Measurements from ENCODE around the gene GGA2. TPM values are rescaled to one million over a fixed set of nuclear protein-coding genes. Genes with fewer than 3 reads are reported as not detected.

GGA2 gene
- total RNA-seq, 1 donor from 2014 or later, result 180 TPM

DNA sequence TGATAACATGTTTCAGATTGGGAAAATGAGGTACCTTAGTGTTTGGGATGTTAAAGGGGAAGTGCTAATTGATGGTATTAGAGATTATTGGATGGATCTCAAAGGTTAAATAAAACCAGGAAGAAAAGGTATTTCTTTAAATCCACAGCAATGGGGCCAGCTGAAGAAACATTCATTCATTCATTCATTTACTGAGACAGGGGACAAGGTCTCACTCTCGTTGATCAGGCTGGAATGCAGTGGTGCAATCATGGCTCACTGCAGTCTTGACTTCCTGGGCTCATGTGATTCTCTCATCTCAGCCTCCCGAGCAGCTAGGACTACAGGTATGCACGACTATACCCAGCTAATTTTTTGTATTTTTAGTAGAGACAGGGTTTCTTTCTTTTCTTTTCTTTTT lies 27.1 kb upstream of the GGA2 start:
- no peak overlapping the region for H3K27ac Mint-ChIP-seq
- no peaks in the 10 kb centered on the region for H3K27me3 Mint-ChIP-seq (ENCODE audit: insufficient read depth, low read depth)
- Histone ChIP-seq H3K79me2 (ENCODE audit: low read depth) (no peaks in the 10 kb centered on the region), H2AFZ (replicated peaks) (no peak overlapping the region), H3K4me1 (no peaks in the 10 kb centered on the region), H3K36me3 (no peaks in the 10 kb centered on the region), H4K20me1 (ENCODE audit: low read depth) (peaks cover 8% of the 10 kb centered on the region), H3K27me3 (no peaks in the 10 kb centered on the region), H3K9ac (no peak overlapping the region), H3K27ac (no peak overlapping the region), H3F3A (ENCODE audit: low read depth) (no peaks in the 10 kb centered on the region), H3K9me3 (ENCODE audit: low read depth) (no peaks in the 10 kb centered on the region), H3K4me2 (no peak overlapping the region), H3K4me3 (no peak overlapping the region)
- H3K36me3 Mint-ChIP-seq, result peaks cover 6% of the 10 kb centered on the region
- H3K4me1 Mint-ChIP-seq, result no peaks in the 10 kb centered on the region
- no peaks in the 10 kb centered on the region for H3K9me3 Mint-ChIP-seq
- no peak overlapping the region for H3K4me3 Mint-ChIP-seq
- DNase-seq (ENCODE audit: low spot score), result no peak
- no peak for TF ChIP-seq EZH2 (IDR thresholded peaks at IDR 0.05)
- TF ChIP-seq EZH2phosphoT487 (IDR thresholded peaks at IDR 0.05), result no peak
- TF ChIP-seq, protein P1, sequence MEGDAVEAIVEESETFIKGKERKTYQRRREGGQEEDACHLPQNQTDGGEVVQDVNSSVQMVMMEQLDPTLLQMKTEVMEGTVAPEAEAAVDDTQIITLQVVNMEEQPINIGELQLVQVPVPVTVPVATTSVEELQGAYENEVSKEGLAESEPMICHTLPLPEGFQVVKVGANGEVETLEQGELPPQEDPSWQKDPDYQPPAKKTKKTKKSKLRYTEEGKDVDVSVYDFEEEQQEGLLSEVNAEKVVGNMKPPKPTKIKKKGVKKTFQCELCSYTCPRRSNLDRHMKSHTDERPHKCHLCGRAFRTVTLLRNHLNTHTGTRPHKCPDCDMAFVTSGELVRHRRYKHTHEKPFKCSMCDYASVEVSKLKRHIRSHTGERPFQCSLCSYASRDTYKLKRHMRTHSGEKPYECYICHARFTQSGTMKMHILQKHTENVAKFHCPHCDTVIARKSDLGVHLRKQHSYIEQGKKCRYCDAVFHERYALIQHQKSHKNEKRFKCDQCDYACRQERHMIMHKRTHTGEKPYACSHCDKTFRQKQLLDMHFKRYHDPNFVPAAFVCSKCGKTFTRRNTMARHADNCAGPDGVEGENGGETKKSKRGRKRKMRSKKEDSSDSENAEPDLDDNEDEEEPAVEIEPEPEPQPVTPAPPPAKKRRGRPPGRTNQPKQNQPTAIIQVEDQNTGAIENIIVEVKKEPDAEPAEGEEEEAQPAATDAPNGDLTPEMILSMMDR (IDR thresholded peaks at IDR 0.05), result no peak

DNA sequence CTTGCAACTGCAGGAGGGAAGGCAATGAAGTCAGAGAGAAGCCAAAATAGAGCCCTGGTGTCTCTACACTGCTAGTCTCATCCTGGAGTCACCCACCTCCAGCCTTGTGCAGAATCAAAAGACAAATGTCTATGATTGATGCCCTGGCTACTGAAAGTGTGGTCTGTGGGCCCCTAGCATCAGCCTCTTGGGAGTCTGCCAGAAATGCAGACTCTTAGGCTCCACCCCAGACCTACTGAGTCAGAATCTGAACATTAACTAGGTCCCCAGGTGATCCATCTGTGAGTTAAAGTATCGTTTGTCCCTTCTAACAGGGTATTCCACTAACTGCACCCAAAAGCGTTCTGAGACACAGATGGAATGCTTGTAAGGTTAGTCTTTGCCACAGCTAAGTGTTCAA lies 25.6 kb upstream of the GGA2 start:
- H3K4me3 Mint-ChIP-seq, result no peak overlapping the region
- H3K36me3 ChIP-seq, result no peaks in the 10 kb centered on the region
- H3K9me3 Mint-ChIP-seq, result no peaks in the 10 kb centered on the region
- peaks cover 4% of the 10 kb centered on the region for H3K36me3 Mint-ChIP-seq
- H3K27me3 Mint-ChIP-seq (ENCODE audit: insufficient read depth, low read depth), result no peaks in the 10 kb centered on the region
- no peaks in the 10 kb centered on the region for H3K9me3 ChIP-seq (ENCODE audit: low read depth)
- peaks cover 8% of the 10 kb centered on the region for H4K20me1 ChIP-seq (ENCODE audit: low read depth)
- DNase-seq (ENCODE audit: low spot score), result no peak
- no peak overlapping the region for H3K4me2 ChIP-seq
- no peaks in the 10 kb centered on the region for H3K4me1 Mint-ChIP-seq
- no peaks in the 10 kb centered on the region for H3K27me3 ChIP-seq
- TF ChIP-seq EZH2phosphoT487 (IDR thresholded peaks at IDR 0.05) (no peak), EZH2 (IDR thresholded peaks at IDR 0.05) (no peak)
- TF ChIP-seq, protein P1 (IDR thresholded peaks at IDR 0.05), result no peak
- H3K4me1 ChIP-seq, result no peaks in the 10 kb centered on the region
- H3K4me3 ChIP-seq, result no peak overlapping the region
- H3K27ac ChIP-seq, result no peak overlapping the region
- H3K9ac ChIP-seq, result no peak overlapping the region
- no peak overlapping the region for H2AFZ ChIP-seq (replicated peaks)
- H3K27ac Mint-ChIP-seq, result no peak overlapping the region
- no peaks in the 10 kb centered on the region for H3F3A ChIP-seq (ENCODE audit: low read depth)
- H3K79me2 ChIP-seq (ENCODE audit: low read depth), result no peaks in the 10 kb centered on the region

- no peaks in the 10 kb centered on the region for H3F3A ChIP-seq (ENCODE audit: low read depth)
- Mint-ChIP-seq H3K36me3 (peaks cover 4% of the 10 kb centered on the region), H3K27me3 (ENCODE audit: insufficient read depth, low read depth) (no peaks in the 10 kb centered on the region), H3K4me1 (no peaks in the 10 kb centered on the region), H3K9me3 (no peaks in the 10 kb centered on the region), H3K4me3 (no peak overlapping the region), H3K27ac (no peak overlapping the region)
- no peak overlapping the region for H3K4me2 ChIP-seq
- no peaks in the 10 kb centered on the region for H3K4me1 ChIP-seq
- H3K27me3 ChIP-seq, result no peaks in the 10 kb centered on the region
- H4K20me1 ChIP-seq (ENCODE audit: low read depth), result peaks cover 8% of the 10 kb centered on the region
- H2AFZ ChIP-seq (replicated peaks), result no peak overlapping the region
- TF ChIP-seq, protein P1 (IDR thresholded peaks at IDR 0.05), result no peak
- TF ChIP-seq EZH2phosphoT487 (IDR thresholded peaks at IDR 0.05) (no peak), EZH2 (IDR thresholded peaks at IDR 0.05) (no peak)
- H3K79me2 ChIP-seq (ENCODE audit: low read depth), result no peaks in the 10 kb centered on the region
- no peak for DNase-seq (ENCODE audit: low spot score)
- H3K4me3 ChIP-seq, result no peak overlapping the region
- H3K9ac ChIP-seq, result no peak overlapping the region
- H3K9me3 ChIP-seq (ENCODE audit: low read depth), result no peaks in the 10 kb centered on the region
- no peaks in the 10 kb centered on the region for H3K36me3 ChIP-seq
- no peak overlapping the region for H3K27ac ChIP-seq
These were observed 24.9 kb upstream of the GGA2 start for GRCh38 chr16:23534868-23535860.
